ENCODE results near the gene RPAP3.

The RPAP3 gene

GRCh38 chr12:47739979-47740378 is 34.1 kb upstream of the RPAP3 start:
- H3K9ac ChIP-seq (ENCODE audit: low read length) = no peak overlapping the region

DNA sequence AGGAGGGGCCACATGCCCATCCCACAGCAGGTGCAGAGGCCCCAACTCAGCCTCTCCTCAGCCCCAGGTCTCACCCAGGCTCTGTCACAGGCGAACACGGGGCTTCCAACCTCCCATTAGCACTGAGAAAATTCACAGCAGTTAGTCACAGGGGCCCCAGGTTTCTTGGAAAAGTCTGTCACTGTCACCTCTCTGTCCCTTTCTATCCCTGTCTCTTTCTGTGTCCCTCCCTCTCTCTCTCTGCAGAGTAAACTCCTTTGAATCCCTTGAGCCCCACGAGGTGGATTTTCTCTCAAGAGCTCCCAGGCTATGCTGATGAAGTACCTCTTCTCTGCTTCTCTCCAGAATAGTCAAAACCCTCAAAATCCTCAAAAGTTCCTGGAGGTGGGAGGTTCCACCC is 33.5 kb upstream of the RPAP3 start:
- no peak overlapping the region for H3K9ac ChIP-seq (ENCODE audit: low read length)
- no peaks in the 10 kb centered on the region for H3K9me3 ChIP-seq (ENCODE audit: control insufficient read depth, low read length)
- H3K4me3 ChIP-seq (ENCODE audit: low read length) = no peak overlapping the region
- no peaks in the 10 kb centered on the region for H3K36me3 ChIP-seq (ENCODE audit: control insufficient read depth, insufficient read depth, low read length)
- no peaks in the 10 kb centered on the region for H3K27me3 ChIP-seq (ENCODE audit: control insufficient read depth, insufficient read depth, low read length)
- peaks cover 43% of the 10 kb centered on the region for H3K4me1 ChIP-seq (ENCODE audit: control insufficient read depth, insufficient read depth, low read length)

More at GRCh38 chr12:47739979-47740378, 34.1 kb upstream of the RPAP3 start:
- Histone ChIP-seq H3K9me3 (ENCODE audit: control insufficient read depth, low read length) (no peaks in the 10 kb centered on the region), H3K36me3 (ENCODE audit: control insufficient read depth, insufficient read depth, low read length) (no peaks in the 10 kb centered on the region), H3K4me3 (ENCODE audit: low read length) (no peak overlapping the region), H3K27me3 (ENCODE audit: control insufficient read depth, insufficient read depth, low read length) (no peaks in the 10 kb centered on the region), H3K4me1 (ENCODE audit: control insufficient read depth, insufficient read depth, low read length) (peaks cover 41% of the 10 kb centered on the region)

- H3K36me3 ChIP-seq (ENCODE audit: control insufficient read depth, insufficient read depth, low read length) = no peaks in the 10 kb centered on the region
- H3K9me3 ChIP-seq (ENCODE audit: control insufficient read depth, low read length) = no peaks in the 10 kb centered on the region
- H3K27me3 ChIP-seq (ENCODE audit: control insufficient read depth, insufficient read depth, low read length) = no peaks in the 10 kb centered on the region
- peaks cover 43% of the 10 kb centered on the region for H3K4me1 ChIP-seq (ENCODE audit: control insufficient read depth, insufficient read depth, low read length)
- no peak overlapping the region for H3K4me3 ChIP-seq (ENCODE audit: low read length)
- no peak overlapping the region for H3K9ac ChIP-seq (ENCODE audit: low read length)
These were observed 32.2 kb upstream of the RPAP3 start for GRCh38 chr12:47737936-47738594.

DNA sequence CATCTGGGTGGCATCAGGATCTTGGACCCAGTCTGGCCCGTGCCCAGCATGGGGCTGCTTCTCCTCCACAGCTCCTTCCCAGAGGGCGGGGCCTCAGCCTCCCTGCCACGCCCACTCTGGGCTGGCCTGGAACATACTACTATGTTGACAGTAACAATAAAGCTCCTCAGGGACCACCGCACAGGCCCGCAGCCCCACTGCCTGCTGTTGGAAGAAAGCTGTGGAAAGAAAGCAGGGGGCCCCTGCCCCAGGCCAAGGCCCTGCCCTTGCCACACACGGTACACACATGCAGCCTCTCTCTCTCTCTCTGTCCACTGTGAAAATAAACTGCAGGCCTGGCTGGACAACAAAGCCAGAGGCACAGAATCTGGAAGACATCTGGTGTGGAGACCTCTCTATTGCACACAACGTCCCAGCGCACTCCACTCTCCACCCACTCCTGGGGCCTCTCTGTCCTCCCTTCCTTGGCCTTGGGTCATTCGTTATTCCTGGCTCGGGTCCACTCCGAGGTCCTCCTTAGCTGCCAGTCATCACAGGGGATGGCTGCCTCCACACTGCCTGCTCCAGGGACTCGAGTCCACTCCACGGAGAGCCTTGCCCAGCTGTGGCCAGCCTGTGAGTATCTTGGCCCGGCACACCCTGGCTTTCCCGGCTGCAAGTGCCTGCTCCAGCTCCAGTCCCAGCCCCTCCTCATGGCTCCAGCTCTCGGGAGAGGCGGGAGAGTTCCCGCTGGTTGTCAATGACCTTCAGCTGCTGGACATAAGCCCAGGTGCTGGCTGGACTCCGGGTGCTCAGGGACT is 31.2 kb upstream of the RPAP3 start:
- no peaks in the 10 kb centered on the region for H3K9me3 ChIP-seq (ENCODE audit: control insufficient read depth, low read length)
- no peaks in the 10 kb centered on the region for H3K36me3 ChIP-seq (ENCODE audit: control insufficient read depth, insufficient read depth, low read length)
- no peak overlapping the region for H3K4me3 ChIP-seq (ENCODE audit: low read length)
- H3K4me1 ChIP-seq (ENCODE audit: control insufficient read depth, insufficient read depth, low read length) = peaks cover 43% of the 10 kb centered on the region
- no peaks in the 10 kb centered on the region for H3K27me3 ChIP-seq (ENCODE audit: control insufficient read depth, insufficient read depth, low read length)
- no peak overlapping the region for H3K9ac ChIP-seq (ENCODE audit: low read length)

DNA sequence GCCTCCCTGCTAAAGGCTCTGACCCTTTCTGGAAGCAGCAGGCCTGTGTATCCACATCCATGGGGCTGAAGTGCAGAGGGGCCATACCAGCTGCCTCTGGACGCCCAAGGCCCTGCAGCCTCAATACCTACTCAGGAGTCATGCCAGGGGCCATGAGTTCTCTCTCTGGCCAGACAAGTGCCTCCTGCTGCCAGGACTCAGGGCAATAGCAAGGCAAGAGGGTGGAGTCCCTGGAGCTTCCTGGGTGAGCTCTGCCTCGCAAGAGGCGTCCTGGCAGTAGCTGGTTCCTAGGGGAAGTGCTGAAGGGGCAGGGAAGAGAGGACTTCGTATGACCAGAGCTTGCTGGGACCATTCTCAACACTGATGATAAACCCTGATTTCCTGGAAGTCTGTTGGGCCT is 30.4 kb upstream of the RPAP3 start:
- no peaks in the 10 kb centered on the region for H3K9me3 ChIP-seq (ENCODE audit: control insufficient read depth, low read length)
- H3K36me3 ChIP-seq (ENCODE audit: control insufficient read depth, insufficient read depth, low read length) = no peaks in the 10 kb centered on the region
- H3K4me1 ChIP-seq (ENCODE audit: control insufficient read depth, insufficient read depth, low read length) = peaks cover 35% of the 10 kb centered on the region
- no peak overlapping the region for H3K9ac ChIP-seq (ENCODE audit: low read length)
- no peaks in the 10 kb centered on the region for H3K27me3 ChIP-seq (ENCODE audit: control insufficient read depth, insufficient read depth, low read length)
- H3K4me3 ChIP-seq (ENCODE audit: low read length) = no peak overlapping the region

DNA sequence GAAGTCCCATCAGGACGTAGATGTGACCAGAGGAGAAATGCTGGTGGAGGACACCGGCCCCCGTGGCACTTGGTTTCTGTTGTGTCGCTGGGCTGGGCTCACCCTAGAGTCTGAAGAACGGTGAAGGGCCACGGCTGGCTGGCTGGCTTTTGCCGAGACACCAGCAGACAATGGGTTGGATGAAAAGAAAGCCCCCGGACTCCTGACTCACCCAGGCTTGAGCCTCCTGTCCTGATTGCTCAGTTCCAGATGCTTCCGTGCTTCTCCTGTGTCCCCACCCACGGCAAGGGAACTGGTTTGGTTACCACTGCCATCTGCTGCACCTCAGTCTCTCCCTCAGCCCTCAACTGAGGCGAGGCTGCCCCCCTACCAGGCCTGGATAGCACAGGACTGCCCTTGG is 29.8 kb upstream of the RPAP3 start:
- Histone ChIP-seq H3K4me3 (ENCODE audit: low read length) (no peak overlapping the region), H3K4me1 (ENCODE audit: control insufficient read depth, insufficient read depth, low read length) (peaks cover 31% of the 10 kb centered on the region), H3K9ac (ENCODE audit: low read length) (no peak overlapping the region), H3K9me3 (ENCODE audit: control insufficient read depth, low read length) (no peaks in the 10 kb centered on the region), H3K36me3 (ENCODE audit: control insufficient read depth, insufficient read depth, low read length) (no peaks in the 10 kb centered on the region), H3K27me3 (ENCODE audit: control insufficient read depth, insufficient read depth, low read length) (no peaks in the 10 kb centered on the region)

- Histone ChIP-seq H3K4me1 (ENCODE audit: control insufficient read depth, insufficient read depth, low read length) (peaks cover 37% of the 10 kb centered on the region), H3K27me3 (ENCODE audit: control insufficient read depth, insufficient read depth, low read length) (no peaks in the 10 kb centered on the region), H3K9me3 (ENCODE audit: control insufficient read depth, low read length) (no peaks in the 10 kb centered on the region), H3K9ac (ENCODE audit: low read length) (no peak overlapping the region), H3K36me3 (ENCODE audit: control insufficient read depth, insufficient read depth, low read length) (no peaks in the 10 kb centered on the region), H3K4me3 (ENCODE audit: low read length) (no peak overlapping the region)
These were observed 29.1 kb upstream of the RPAP3 start for GRCh38 chr12:47734725-47735480.

DNA sequence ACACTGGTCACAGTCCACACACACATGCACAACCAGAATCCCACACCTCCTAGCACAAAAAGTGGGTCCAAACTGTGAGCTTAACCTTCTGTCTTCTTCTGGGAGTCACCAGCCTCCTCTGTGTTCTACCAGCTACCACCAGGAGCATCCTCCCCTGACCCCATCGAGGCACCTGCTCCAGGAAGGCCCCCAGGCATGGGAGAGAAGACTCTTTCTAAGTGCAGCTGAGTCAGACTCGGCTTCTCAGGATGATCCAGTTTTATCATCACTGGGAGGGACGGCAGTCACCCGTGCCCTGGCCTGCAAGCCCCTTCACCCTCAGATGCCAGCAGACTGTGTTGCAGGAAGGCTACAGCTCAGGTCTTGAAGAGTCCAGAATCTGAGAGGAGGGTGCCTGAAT is 27.3 kb upstream of the RPAP3 start:
- H3K4me1 ChIP-seq (ENCODE audit: control insufficient read depth, insufficient read depth, low read length) = peaks cover 39% of the 10 kb centered on the region
- H3K9me3 ChIP-seq (ENCODE audit: control insufficient read depth, low read length) = no peaks in the 10 kb centered on the region
- H3K36me3 ChIP-seq (ENCODE audit: control insufficient read depth, insufficient read depth, low read length) = no peaks in the 10 kb centered on the region
- no peak overlapping the region for H3K9ac ChIP-seq (ENCODE audit: low read length)
- no peaks in the 10 kb centered on the region for H3K27me3 ChIP-seq (ENCODE audit: control insufficient read depth, insufficient read depth, low read length)
- H3K4me3 ChIP-seq (ENCODE audit: low read length) = no peak overlapping the region

DNA sequence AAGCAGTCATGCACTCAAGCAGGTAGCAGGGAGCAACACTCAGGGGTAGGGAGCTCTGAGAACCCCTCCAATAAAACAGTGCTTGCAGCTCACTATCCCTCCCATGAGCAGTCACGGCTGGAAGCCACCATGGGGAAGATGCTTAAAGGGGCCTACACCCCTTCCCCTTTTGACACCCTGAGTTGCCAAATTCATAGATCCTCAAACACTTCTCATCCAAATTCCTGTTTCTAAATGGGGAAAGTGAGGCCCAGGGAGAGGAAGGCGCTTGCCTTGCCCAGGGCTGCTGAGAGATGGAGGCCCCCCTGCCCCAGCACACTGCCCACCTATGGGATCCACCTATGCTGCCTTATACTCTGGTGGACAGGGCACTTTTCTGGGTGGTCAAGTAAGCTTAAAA is 26.7 kb upstream of the RPAP3 start:
- Histone ChIP-seq H3K9me3 (ENCODE audit: control insufficient read depth, low read length) (no peaks in the 10 kb centered on the region), H3K9ac (ENCODE audit: low read length) (no peak overlapping the region), H3K36me3 (ENCODE audit: control insufficient read depth, insufficient read depth, low read length) (no peaks in the 10 kb centered on the region), H3K27me3 (ENCODE audit: control insufficient read depth, insufficient read depth, low read length) (no peaks in the 10 kb centered on the region), H3K4me3 (ENCODE audit: low read length) (no peak overlapping the region), H3K4me1 (ENCODE audit: control insufficient read depth, insufficient read depth, low read length) (peaks cover 37% of the 10 kb centered on the region)

DNA sequence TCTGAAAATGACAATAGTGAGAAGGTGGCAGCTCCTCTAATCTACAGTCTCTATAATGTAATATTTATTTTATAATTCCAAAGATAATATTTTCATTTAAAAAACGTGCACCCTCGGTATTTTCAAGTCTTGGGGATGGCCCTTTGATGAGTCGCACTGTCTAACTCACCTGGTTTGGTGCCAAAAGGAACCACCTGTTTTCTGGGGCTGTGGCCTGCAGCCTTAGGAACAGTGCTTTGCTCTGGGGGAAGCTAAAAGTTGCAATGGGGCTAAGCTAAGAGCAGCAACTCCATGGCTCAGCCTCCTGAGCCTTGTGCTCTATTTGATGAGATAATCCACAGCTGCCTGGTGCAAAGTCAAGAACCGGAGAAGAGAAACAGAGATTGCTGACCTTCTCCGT is 25.9 kb upstream of the RPAP3 start:
- no peaks in the 10 kb centered on the region for H3K27me3 ChIP-seq (ENCODE audit: control insufficient read depth, insufficient read depth, low read length)
- no peaks in the 10 kb centered on the region for H3K36me3 ChIP-seq (ENCODE audit: control insufficient read depth, insufficient read depth, low read length)
- no peaks in the 10 kb centered on the region for H3K9me3 ChIP-seq (ENCODE audit: control insufficient read depth, low read length)
- peaks cover 30% of the 10 kb centered on the region for H3K4me1 ChIP-seq (ENCODE audit: control insufficient read depth, insufficient read depth, low read length)
- no peak overlapping the region for H3K9ac ChIP-seq (ENCODE audit: low read length)
- H3K4me3 ChIP-seq (ENCODE audit: low read length) = no peak overlapping the region

- Histone ChIP-seq H3K4me1 (ENCODE audit: control insufficient read depth, insufficient read depth, low read length) (peaks cover 20% of the 10 kb centered on the region), H3K27me3 (ENCODE audit: control insufficient read depth, insufficient read depth, low read length) (no peaks in the 10 kb centered on the region), H3K9ac (ENCODE audit: low read length) (no peak overlapping the region), H3K9me3 (ENCODE audit: control insufficient read depth, low read length) (no peaks in the 10 kb centered on the region), H3K36me3 (ENCODE audit: control insufficient read depth, insufficient read depth, low read length) (no peaks in the 10 kb centered on the region), H3K4me3 (ENCODE audit: low read length) (no peak overlapping the region)
These were observed 24.5 kb upstream of the RPAP3 start for GRCh38 chr12:47730341-47730744.

- no peaks in the 10 kb centered on the region for H3K9me3 ChIP-seq (ENCODE audit: control insufficient read depth, low read length)
- H3K4me1 ChIP-seq (ENCODE audit: control insufficient read depth, insufficient read depth, low read length) = peaks cover 19% of the 10 kb centered on the region
- H3K4me3 ChIP-seq (ENCODE audit: low read length) = no peak overlapping the region
- H3K36me3 ChIP-seq (ENCODE audit: control insufficient read depth, insufficient read depth, low read length) = no peaks in the 10 kb centered on the region
- H3K9ac ChIP-seq (ENCODE audit: low read length) = no peak overlapping the region
- H3K27me3 ChIP-seq (ENCODE audit: control insufficient read depth, insufficient read depth, low read length) = no peaks in the 10 kb centered on the region
These were observed 23.4 kb upstream of the RPAP3 start for GRCh38 chr12:47729233-47729632.
